A549 (cell line): ENCODE measurements around the gene SIN3A.

Experiments
- CEBPB ChIP-seq, 2 experiments: fragments of >200 bp in 1 of 2; sonication (Bioruptor Twin) in 1 of 2; formaldehyde crosslinking in 1 of 2; IDR thresholded peaks; 2 replicates each; pipeline ENCODE4 v1.6.1; 2012 to 2016
- CHD2 ChIP-seq: fragments of 150-350 bp; IDR thresholded peaks from 2 replicates; pipeline ENCODE4 v1.6.1; 2014; ENCODE audit warnings: low read length; ENCODE audit not compliant: partially characterized antibody
- CHD4 ChIP-seq: fragments of 200-600 bp; sonication (generic); IDR thresholded peaks from 2 replicates; pipeline ENCODE4 v1.6.1; 2016; ENCODE audit warnings: antibody characterized with exemption, mild to moderate bottlenecking, borderline replicate concordance
- EP300 ChIP-seq, 2 experiments: fragments of >200 bp; sonication (Bioruptor Twin); formaldehyde crosslinking; IDR thresholded peaks; 2 replicates in 1 of 2; 3 replicates in 1 of 2; pipeline ENCODE4 v1.6.1; 2016 to 2017
- MYC ChIP-seq: IDR thresholded peaks from 2 replicates; pipeline ENCODE4 v1.6.1; 2012; ENCODE audit warnings: mild to moderate bottlenecking, inconsistent platforms, low read length, improper control_type of control experiment, borderline replicate concordance
- PHF8 ChIP-seq: fragments of 200-600 bp; sonication (generic); IDR thresholded peaks from 2 replicates; pipeline ENCODE4 v1.6.1; 2016; ENCODE audit warnings: low read depth, mild to moderate bottlenecking, antibody characterized with exemption, moderate library complexity, borderline replicate concordance
- POLR2A ChIP-seq: IDR thresholded peaks from 2 replicates; pipeline ENCODE4 v1.6.1; 2012; ENCODE audit warnings: mild to moderate bottlenecking, low read length
- POLR2AphosphoS2 ChIP-seq: conservative IDR thresholded peaks from 2 replicates; pipeline ENCODE4 v1.6.1; 2012; ENCODE audit warnings: low read length, improper control_type of control experiment, inconsistent platforms
- ZNF302 ChIP-seq: fragments of 250-450 bp; sonication (Bioruptor Pico); IDR thresholded peaks from 2 replicates; pipeline ENCODE4 v1.9.0; 2021; ENCODE audit warnings: inconsistent platforms, mild to moderate bottlenecking, moderate library complexity
- ZSCAN20 ChIP-seq: fragments of 250-450 bp; sonication (Bioruptor Pico); IDR thresholded peaks from 2 replicates; pipeline ENCODE4 v1.8.0; 2022; ENCODE audit warnings: mild to moderate bottlenecking, moderate library complexity
- TF ChIP-seq, protein P1 (sequence below): fragments of 450-650 bp; IDR thresholded peaks from 2 replicates; pipeline ENCODE4 v1.6.1; 2014; ENCODE audit warnings: antibody characterized with exemption
- TF ChIP-seq, protein P2 (sequence below): fragments of >200 bp; sonication (Bioruptor Twin); formaldehyde crosslinking; IDR thresholded peaks from 3 replicates; pipeline ENCODE4 v1.5.1; 2016

DNA sequence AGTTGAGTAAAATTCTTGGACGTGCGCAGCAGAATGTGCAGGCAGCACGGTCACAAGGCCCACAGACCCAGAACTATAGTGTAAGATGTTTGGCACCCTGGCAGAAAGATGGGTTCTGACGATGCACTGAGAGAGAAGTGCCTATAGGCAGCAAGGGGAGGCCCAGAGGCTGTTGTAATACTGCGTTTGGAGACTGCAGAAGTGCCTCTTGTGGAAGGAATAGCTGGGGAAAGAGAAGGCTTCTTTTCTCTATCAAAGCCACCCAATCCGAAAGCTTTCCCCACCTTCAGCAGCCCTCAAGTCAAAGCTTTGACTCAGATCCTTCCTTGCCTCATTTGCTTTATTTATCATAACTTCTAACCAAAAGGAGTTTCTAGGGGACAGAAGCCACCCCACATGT, 5.2 kb upstream of the SIN3A start:
- TF ChIP-seq EP300 (IDR thresholded peaks at IDR 0.05): no peak
- TF ChIP-seq CEBPB (IDR thresholded peaks at IDR 0.05): no peak
- no peak for TF ChIP-seq MYC
- TF ChIP-seq, protein P1, sequence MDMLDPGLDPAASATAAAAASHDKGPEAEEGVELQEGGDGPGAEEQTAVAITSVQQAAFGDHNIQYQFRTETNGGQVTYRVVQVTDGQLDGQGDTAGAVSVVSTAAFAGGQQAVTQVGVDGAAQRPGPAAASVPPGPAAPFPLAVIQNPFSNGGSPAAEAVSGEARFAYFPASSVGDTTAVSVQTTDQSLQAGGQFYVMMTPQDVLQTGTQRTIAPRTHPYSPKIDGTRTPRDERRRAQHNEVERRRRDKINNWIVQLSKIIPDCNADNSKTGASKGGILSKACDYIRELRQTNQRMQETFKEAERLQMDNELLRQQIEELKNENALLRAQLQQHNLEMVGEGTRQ: no peak
- TF ChIP-seq CHD4: no peak
- no peak for TF ChIP-seq ZSCAN20 (CRISPR knock-in tag)
- TF ChIP-seq, protein P2, sequence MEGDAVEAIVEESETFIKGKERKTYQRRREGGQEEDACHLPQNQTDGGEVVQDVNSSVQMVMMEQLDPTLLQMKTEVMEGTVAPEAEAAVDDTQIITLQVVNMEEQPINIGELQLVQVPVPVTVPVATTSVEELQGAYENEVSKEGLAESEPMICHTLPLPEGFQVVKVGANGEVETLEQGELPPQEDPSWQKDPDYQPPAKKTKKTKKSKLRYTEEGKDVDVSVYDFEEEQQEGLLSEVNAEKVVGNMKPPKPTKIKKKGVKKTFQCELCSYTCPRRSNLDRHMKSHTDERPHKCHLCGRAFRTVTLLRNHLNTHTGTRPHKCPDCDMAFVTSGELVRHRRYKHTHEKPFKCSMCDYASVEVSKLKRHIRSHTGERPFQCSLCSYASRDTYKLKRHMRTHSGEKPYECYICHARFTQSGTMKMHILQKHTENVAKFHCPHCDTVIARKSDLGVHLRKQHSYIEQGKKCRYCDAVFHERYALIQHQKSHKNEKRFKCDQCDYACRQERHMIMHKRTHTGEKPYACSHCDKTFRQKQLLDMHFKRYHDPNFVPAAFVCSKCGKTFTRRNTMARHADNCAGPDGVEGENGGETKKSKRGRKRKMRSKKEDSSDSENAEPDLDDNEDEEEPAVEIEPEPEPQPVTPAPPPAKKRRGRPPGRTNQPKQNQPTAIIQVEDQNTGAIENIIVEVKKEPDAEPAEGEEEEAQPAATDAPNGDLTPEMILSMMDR: no peak
- TF ChIP-seq ZNF302 (CRISPR knock-in tag): no peak
- no peak for TF ChIP-seq CHD2
- no peak for TF ChIP-seq POLR2A
- no peak for TF ChIP-seq PHF8
- TF ChIP-seq POLR2AphosphoS2: no peak
